Kidney (tissue), 14 donors: Measurements from ENCODE around the gene STAB2. TPM values are rescaled to one million over a fixed set of nuclear protein-coding genes. Genes with fewer than 3 reads are reported as not detected.
A peak's percentile ranks its signal among the peaks of the same experiment; 100 is the strongest.

Experiments used
- DNase-seq, 5 donors: peaks; one replicate each; pipeline ENCODE4 v3.0.0-alpha.2; 2013 to 2020
- FAIRE-seq: peaks from 2 replicates; lab custom pipeline; 2012; peaks lifted over from hg19 to GRCh38; lab: Jason Lieb, UNC
- H3K27ac ChIP-seq, 2 donors: one replicate each; pipeline ENCODE4 v1.7.0; 2013; ENCODE audit warnings: low read depth in 2 of 2, low read length in 2 of 2, inconsistent platforms in 1 of 2
- H3K27me3 ChIP-seq: one replicate; pipeline ENCODE4 v1.7.1; 2013; ENCODE audit warnings: low read length, inconsistent platforms; ENCODE audit not compliant: control insufficient read depth, insufficient read depth
- H3K36me3 ChIP-seq, 3 donors: one replicate each; pipeline versions ENCODE4 v1.7.0 to v1.7.1; 2013; ENCODE audit warnings: low read length in 3 of 3, control low read depth in 1 of 3, inconsistent platforms in 1 of 3; ENCODE audit not compliant: insufficient read depth in 3 of 3, control insufficient read depth in 2 of 3
- H3K4me1 ChIP-seq, 3 donors: one replicate each; pipeline versions ENCODE4 v1.7.0 to v1.7.1; 2013; ENCODE audit warnings: low read length in 3 of 3, inconsistent platforms in 1 of 3, low read depth in 1 of 3; ENCODE audit not compliant: control insufficient read depth in 2 of 3, insufficient read depth in 2 of 3
- H3K4me3 ChIP-seq, 3 donors: one replicate each; pipeline versions ENCODE4 v1.7.0 to v1.8.1; 2013; ENCODE audit warnings: low read length in 3 of 3, control low read depth in 1 of 3, inconsistent platforms in 1 of 3
- H3K9ac ChIP-seq, 3 donors: one replicate each; pipeline versions ENCODE4 v1.7.0 to v1.7.1; 2013; ENCODE audit warnings: low read length in 3 of 3, control low read depth in 1 of 3, inconsistent platforms in 1 of 3
- H3K9me3 ChIP-seq, 3 donors: one replicate each; pipeline versions ENCODE4 v1.7.0 to v1.7.1; 2013; ENCODE audit warnings: low read length in 3 of 3, control low read depth in 1 of 3, inconsistent platforms in 1 of 3; ENCODE audit not compliant: control insufficient read depth in 2 of 3, insufficient read depth in 1 of 3
- intact Hi-C: fragments of 100-400 bp; cut with DNase I; formaldehyde crosslinking; loops from one replicate; pipeline ENCODE4 v1.11.1; 2022
- polyA plus RNA-seq: library from polyadenylated mRNA; stranded (reverse); fragments of 350-450 nt; fragmentation: Illumina TruSeq; extraction: RNeasy Lipid Tissue Mini Kit (QIAGEN cat#74804); gene quantifications from one replicate; pipeline ENCODE4 v1.2.3, GENCODE V29; 2014; ENCODE audit warnings: low read depth, low replicate concordance; ENCODE audit not compliant: insufficient read depth
- total RNA-seq: library from RNA; stranded (reverse); fragmentation: NEBNext Ultra II Directional; extraction: Animal tissue kit (Norgen Biotek cat#: 25700); gene quantifications from one replicate; pipeline ENCODE4 v1.2.1, GENCODE V29; 2021
- TF ChIP-seq, protein P1 (sequence below): IDR thresholded peaks from 3 replicates; pipeline ENCODE4 v1.5.1; 2012; ENCODE audit warnings: mild to moderate bottlenecking, moderate library complexity, borderline replicate concordance; ENCODE audit not compliant: insufficient read depth; ENCODE audit errors: extremely low read depth
- donor health status: control.
- donor health status: control.
- donor health status: control.
- donor health status: control.
- donor health status: control.
- donor health status: DM: yes; HTN: yes; CAD: no.
- donor health status: Normal renal cell carcinoma (clear cell type).

STAB2 gene
- total and polyA plus RNA-seq, 2 donors from 2014 or later, result 0.16 TPM; not detected in 1

DNA sequence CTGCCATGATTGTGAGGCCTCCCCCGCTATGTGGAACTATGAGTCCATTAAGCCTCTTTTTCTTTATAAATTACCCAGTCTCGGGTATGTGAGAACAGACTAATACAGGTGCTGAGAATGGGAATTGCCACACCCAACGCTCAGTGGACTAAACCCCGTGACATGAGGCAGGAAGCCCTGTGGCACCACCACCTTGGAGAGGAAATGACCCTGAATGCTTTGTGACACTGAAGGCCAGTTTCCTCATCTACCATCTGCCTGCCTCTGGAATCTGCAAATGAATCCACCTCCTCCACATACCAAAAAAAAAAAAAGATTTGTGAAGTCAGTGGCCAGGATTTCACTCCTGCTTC lies 212.4 kb downstream of the STAB2 start:
- no peak overlapping the region for H3K4me3 ChIP-seq
- H3K36me3 ChIP-seq, result peaks cover 0 to 5% (median 0%) of the 10 kb centered on the region in 3 donors
- no peak overlapping the region for H3K9ac ChIP-seq
- intact Hi-C loops, result no loop called here
- peaks cover 0 to 9% (median 0%) of the 10 kb centered on the region in 3 donors for H3K4me1 ChIP-seq
- FAIRE-seq, result no peak
- no peaks in the 10 kb centered on the region for H3K27me3 ChIP-seq
- no peak for DNase-seq
- H3K9me3 ChIP-seq, result no peaks in the 10 kb centered on the region
- peak overlapping the region; percentile 10 to 20 for H3K27ac ChIP-seq
- TF ChIP-seq, protein P1, sequence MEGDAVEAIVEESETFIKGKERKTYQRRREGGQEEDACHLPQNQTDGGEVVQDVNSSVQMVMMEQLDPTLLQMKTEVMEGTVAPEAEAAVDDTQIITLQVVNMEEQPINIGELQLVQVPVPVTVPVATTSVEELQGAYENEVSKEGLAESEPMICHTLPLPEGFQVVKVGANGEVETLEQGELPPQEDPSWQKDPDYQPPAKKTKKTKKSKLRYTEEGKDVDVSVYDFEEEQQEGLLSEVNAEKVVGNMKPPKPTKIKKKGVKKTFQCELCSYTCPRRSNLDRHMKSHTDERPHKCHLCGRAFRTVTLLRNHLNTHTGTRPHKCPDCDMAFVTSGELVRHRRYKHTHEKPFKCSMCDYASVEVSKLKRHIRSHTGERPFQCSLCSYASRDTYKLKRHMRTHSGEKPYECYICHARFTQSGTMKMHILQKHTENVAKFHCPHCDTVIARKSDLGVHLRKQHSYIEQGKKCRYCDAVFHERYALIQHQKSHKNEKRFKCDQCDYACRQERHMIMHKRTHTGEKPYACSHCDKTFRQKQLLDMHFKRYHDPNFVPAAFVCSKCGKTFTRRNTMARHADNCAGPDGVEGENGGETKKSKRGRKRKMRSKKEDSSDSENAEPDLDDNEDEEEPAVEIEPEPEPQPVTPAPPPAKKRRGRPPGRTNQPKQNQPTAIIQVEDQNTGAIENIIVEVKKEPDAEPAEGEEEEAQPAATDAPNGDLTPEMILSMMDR, result no peak

DNA sequence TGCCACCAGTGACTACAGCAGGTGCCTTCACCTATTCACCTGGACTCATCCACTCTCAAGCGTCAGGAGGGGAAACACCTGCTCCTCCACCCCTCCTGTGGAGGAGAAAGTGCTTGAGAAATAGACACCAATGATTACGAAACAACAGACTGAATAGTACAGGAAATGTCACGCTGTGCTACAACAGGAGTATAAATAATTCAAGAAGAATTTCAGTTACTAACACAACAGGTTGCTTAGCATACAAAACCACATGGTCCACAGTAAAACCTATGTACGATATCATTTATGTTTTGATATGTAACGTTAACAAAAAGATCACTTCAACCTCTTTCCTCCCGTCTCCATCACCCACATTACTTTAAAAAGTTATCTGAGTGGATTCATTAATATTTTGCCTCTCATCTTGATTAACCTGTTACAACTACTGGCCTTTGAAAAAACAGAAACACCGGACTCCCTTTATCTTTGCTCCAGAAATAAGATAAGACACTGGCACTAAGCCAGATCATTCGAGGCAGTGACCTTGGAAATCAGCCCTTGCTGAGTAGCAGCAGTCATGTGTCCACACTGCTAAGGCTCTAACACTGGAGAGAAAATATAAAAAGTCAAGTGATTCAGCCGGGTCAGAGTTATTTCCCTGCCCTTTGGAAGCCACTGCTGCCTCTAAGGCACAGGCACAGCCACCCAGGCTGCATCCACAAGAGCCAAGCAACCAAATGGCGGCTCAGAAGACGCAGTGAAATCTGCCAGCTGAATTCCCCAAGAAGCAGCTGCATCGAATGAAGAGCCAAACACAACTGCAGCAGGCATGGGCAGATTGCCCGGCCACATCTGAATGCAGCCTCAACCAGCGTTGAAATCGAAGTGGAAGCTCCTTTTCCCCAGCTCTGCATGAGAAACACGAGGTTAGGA lies 213.0 kb downstream of the STAB2 start:
- Histone ChIP-seq H3K9me3 (no peaks in the 10 kb centered on the region), H3K4me1 (peaks cover 0 to 9% (median 0%) of the 10 kb centered on the region in 3 donors), H3K9ac (no peak overlapping the region), H3K4me3 (peak overlapping the region in 1 of 3 donors; percentile 28), H3K27ac (peak overlapping the region; percentile 10 to 63), H3K27me3 (no peaks in the 10 kb centered on the region), H3K36me3 (peaks cover 0 to 5% (median 0%) of the 10 kb centered on the region in 3 donors)
- no peak for FAIRE-seq
- intact Hi-C loops, result no loop called here
- DNase-seq, result peak in 2 of 5 donors; percentile 19 to 82
- TF ChIP-seq, protein P1, result no peak

DNA sequence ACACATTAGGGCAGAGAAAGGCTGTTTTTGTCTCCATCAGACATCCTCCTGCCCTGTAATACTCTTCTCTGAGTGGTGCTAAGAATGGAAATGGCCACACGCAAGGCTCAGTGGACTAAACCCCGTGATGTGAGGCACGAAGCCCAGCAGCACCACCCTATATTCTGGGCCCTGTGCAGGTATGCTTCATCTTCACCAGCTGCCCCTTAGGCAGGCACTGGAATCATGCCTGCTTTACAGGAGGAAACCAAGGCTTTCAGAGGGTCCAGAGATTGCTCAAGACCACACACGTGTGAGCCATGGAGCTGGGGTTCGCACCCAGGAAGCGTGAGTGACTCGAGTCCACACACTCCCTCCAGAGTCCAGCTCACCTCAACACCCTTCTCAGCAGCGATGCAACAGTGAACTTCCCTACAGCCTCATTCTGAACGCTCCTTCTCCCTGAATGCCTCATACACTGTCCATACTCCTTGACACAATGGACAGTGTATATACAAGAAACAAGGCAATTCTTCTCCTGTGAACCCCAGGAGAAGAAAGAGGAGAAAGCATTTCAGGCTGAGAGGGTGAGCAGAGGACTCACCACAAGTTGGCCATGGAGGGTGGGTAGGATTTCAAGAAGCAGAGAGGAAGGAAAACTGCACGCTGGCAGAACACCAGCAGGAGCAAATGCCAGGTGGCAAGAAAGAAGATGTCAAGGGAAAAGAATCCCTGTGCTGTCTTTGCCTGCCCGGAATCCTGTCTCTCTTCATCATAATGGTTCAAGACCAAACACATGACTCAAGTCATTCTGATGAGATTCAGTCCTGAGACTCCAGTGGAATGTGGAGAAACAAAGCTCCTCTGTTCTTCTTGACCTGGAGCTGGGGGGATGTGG lies 214.9 kb downstream of the STAB2 start:
- FAIRE-seq (no peak), DNase-seq (no peak)
- peaks cover 0 to 9% (median 0%) of the 10 kb centered on the region in 3 donors for H3K4me1 ChIP-seq
- intact Hi-C loops, result no loop called here
- H3K27ac ChIP-seq, result peak overlapping the region in 1 of 2 donors; percentile 27
- H3K9ac ChIP-seq, result no peak overlapping the region
- peaks cover 0 to 5% (median 0%) of the 10 kb centered on the region in 3 donors for H3K36me3 ChIP-seq
- TF ChIP-seq, protein P1, result no peak
- no peak overlapping the region for H3K4me3 ChIP-seq
- H3K9me3 ChIP-seq, result no peaks in the 10 kb centered on the region
- H3K27me3 ChIP-seq, result no peaks in the 10 kb centered on the region
